Measurements from ENCODE around the gene ZFR. TPM values are rescaled to one million over a fixed set of nuclear protein-coding genes. Genes with fewer than 3 reads are reported as not detected.
"Not testable (repeated sequence)": the region's sequence is repeated elsewhere in the genome, so short reads cannot be mapped to it uniquely, and the experiment has no call there.

ZFR gene
- polyA plus RNA-seq, 2 of the 4 experiments (the other 2 are of a cell fraction), result 65.6 to 107 TPM

DNA sequence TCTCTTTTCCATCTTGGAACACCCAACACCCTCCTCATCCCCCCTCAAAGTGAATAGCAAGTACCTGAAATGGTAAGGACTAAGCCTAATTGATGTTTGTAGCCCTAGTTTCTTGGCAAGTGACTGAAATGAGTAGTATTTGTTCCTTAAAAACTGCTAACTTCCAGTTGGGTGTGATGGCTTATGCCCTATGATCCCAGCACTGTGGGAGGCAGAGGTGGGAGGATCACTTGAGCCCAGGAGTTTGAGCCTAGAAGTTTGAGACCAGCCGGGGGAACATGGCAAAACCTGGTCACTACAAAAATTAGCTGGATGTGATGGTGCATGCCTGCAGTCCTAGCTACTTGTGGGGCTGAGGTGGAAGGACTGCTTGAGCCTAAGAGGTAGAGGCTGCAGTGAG is 44.1 kb downstream of the ZFR start:
- ChIA-PET CTCF (interaction anchor here (0.6 kb wide), 1 partner anchor 14 kb away, joined by 3 read pairs; no protein-coding TSS in a partner anchor), POLR2A (no interaction called here)
- Histone ChIP-seq H3K9me3 (no peaks in the 10 kb centered on the region), H3K27ac (no peak overlapping the region), H3K4me2 (no peak overlapping the region), H3K4me1 (no peaks in the 10 kb centered on the region), H3K4me3 (no peak overlapping the region)
- no peak for DNase-seq (ENCODE audit: low read depth in 1 of 2, low spot score in 1 of 2)
- no peak for FAIRE-seq
- TF ChIP-seq, protein P1, sequence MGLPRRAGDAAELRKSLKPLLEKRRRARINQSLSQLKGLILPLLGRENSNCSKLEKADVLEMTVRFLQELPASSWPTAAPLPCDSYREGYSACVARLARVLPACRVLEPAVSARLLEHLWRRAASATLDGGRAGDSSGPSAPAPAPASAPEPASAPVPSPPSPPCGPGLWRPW (IDR thresholded peaks at IDR 0.05), result no peak
- TF ChIP-seq ZFP36 (IDR thresholded peaks at IDR 0.05; ENCODE audit: borderline replicate concordance, partially characterized antibody) (no peak), KDM5A (IDR thresholded peaks at IDR 0.05) (no peak), ESRRA (IDR thresholded peaks at IDR 0.05; ENCODE audit: borderline replicate concordance, low read length) (no peak), NR3C1 (IDR thresholded peaks at IDR 0.05) (no peak)
- ATAC-seq, result no peak
- WGBS (ENCODE audit: missing lambda C conversion rate), result 92% methylated on average over 1 of the region's 1 CpG

DNA sequence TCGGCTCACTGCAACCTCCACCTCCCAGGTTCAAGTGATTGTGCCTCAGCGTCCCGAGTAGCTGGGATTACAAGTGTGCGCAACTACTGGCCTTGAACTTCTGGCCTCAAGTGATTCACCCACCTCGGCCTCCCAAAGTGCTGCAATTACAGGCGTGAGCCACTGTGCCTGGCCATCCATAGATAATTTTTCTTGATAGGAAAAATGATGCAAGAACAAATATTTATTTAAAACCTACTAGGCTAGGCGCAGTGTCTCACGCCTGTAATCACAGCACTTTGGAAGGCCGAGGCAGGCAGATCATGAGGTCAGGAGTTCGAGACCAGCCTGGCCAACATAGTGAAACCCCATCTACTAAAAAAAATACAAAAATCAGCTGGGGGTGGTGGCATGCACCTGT is 45.8 kb downstream of the ZFR start:
- not testable (repeated sequence) for ATAC-seq, FAIRE-seq
- CTCF ChIA-PET, result interaction anchor here (0.7 to 2.4 kb wide), 4 partner anchors 10 to 166 kb away, joined by 3 to 6 read pairs (median 4); no protein-coding TSS in a partner anchor

DNA sequence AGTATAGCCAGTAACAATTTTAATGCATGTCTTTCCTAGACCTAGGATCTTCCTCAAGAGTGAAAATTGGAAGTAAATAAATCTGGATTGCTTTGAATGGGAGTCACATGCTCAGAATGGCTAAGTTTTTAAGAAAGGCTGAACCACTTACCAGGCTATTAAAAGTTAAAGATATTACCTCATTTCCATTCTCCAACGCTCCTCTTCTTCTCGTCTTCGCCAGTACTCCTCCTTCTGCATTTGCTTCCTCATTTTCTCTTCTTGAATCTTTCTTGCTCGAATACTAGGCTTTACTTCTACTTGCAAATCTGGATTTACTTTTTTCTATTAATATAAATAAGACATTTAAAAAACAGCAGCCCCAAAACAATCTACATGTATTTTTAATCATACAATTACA is 49.6 kb downstream of the ZFR start:
- Histone ChIP-seq H3K4me2 (no peak overlapping the region), H3K9me3 (no peaks in the 10 kb centered on the region), H3K4me3 (no peak overlapping the region), H3K4me1 (peaks cover 16% of the 10 kb centered on the region), H3K27ac (no peak overlapping the region)
- FAIRE-seq (no peak), DNase-seq (ENCODE audit: low read depth in 1 of 2, low spot score in 1 of 2) (no peak), ATAC-seq (no peak)
- WGBS (ENCODE audit: missing lambda C conversion rate), result 93% methylated on average over 4 of the region's 4 CpGs
- TF ChIP-seq, protein P2, sequence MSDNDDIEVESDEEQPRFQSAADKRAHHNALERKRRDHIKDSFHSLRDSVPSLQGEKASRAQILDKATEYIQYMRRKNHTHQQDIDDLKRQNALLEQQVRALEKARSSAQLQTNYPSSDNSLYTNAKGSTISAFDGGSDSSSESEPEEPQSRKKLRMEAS (IDR thresholded peaks at IDR 0.05), result no peak
- TF ChIP-seq RNF2 (IDR thresholded peaks at IDR 0.05; ENCODE audit: borderline replicate concordance, low read depth) (no peak), EHF (CRISPR knock-in tag; IDR thresholded peaks at IDR 0.05) (no peak), ZFP36 (IDR thresholded peaks at IDR 0.05; ENCODE audit: borderline replicate concordance, partially characterized antibody) (no peak), KDM5A (IDR thresholded peaks at IDR 0.05) (no peak), HOXB13 (CRISPR knock-in tag; IDR thresholded peaks at IDR 0.05; ENCODE audit: low read depth) (no peak), MAZ (IDR thresholded peaks at IDR 0.05; ENCODE audit: borderline replicate concordance, low read depth, low read length) (no peak), RFX5 (IDR thresholded peaks at IDR 0.05) (no peak), TFCP2L1 (CRISPR knock-in tag; IDR thresholded peaks at IDR 0.05) (no peak), ZNF302 (CRISPR knock-in tag; IDR thresholded peaks at IDR 0.05) (no peak), GATA3 (IDR thresholded peaks at IDR 0.05; ENCODE audit: borderline replicate concordance) (no peak), PHF8 (IDR thresholded peaks at IDR 0.05; ENCODE audit: borderline replicate concordance, low read depth) (no peak), FOXS1 (CRISPR knock-in tag; IDR thresholded peaks at IDR 0.05) (no peak), ESRRA (IDR thresholded peaks at IDR 0.05; ENCODE audit: borderline replicate concordance, low read length) (no peak)
- TF ChIP-seq, protein P3, sequence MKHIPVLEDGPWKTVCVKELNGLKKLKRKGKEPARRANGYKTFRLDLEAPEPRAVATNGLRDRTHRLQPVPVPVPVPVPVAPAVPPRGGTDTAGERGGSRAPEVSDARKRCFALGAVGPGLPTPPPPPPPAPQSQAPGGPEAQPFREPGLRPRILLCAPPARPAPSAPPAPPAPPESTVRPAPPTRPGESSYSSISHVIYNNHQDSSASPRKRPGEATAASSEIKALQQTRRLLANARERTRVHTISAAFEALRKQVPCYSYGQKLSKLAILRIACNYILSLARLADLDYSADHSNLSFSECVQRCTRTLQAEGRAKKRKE (CRISPR knock-in tag; IDR thresholded peaks at IDR 0.05; ENCODE audit: low read depth), result no peak
- TF ChIP-seq, protein P4, sequence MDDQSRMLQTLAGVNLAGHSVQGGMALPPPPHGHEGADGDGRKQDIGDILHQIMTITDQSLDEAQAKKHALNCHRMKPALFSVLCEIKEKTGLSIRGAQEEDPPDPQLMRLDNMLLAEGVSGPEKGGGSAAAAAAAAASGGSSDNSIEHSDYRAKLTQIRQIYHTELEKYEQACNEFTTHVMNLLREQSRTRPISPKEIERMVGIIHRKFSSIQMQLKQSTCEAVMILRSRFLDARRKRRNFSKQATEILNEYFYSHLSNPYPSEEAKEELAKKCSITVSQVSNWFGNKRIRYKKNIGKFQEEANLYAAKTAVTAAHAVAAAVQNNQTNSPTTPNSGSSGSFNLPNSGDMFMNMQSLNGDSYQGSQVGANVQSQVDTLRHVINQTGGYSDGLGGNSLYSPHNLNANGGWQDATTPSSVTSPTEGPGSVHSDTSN (IDR thresholded peaks at IDR 0.05), result no peak
- TF ChIP-seq, protein P1 (IDR thresholded peaks at IDR 0.05), result no peak
- POLR2A ChIA-PET, result no interaction called here
- CTCF ChIA-PET, result interaction anchor here (0.5 kb wide), 1 partner anchor 29 kb away, joined by 4 read pairs; no protein-coding TSS in a partner anchor

More for the DNA sequence above, 45.8 kb downstream of the ZFR start:
- H3K4me1 ChIP-seq, H3K4me3 ChIP-seq, POLR2A ChIA-PET, H3K4me2 ChIP-seq, H3K27ac ChIP-seq, H3K9me3 ChIP-seq: not testable (repeated sequence)
- DNase-seq (ENCODE audit: low read depth in 1 of 2, low spot score in 1 of 2), result peak in 1 of 2 experiments; percentile 34
- 81% methylated on average over 10 of the region's 10 CpGs for WGBS (ENCODE audit: missing lambda C conversion rate)

Measured in A549 (cell line).